SK-N-SH (cell line): Measurements from ENCODE around the gene XPA. TPM values are rescaled to one million over a fixed set of nuclear protein-coding genes. Genes with fewer than 3 reads are reported as not detected.

Experiments
- CTCF ChIA-PET: fragments of 300-600, 350-600 bp; formaldehyde crosslinking; extraction: SDS; loops from one replicate; lab custom pipeline; 2021; lab: Yijun Ruan, JAX
- POLR2A ChIA-PET: fragments of 350-600 bp; sonication (Branson Sonifier 250); formaldehyde crosslinking; extraction: SDS; loops from one replicate; lab custom pipeline; 2020; ENCODE audit warnings: antibody characterized with exemption, inconsistent platforms; lab: Yijun Ruan, JAX
- DNase-seq: peaks from one replicate; pipeline ENCODE4 v3.0.0; 2012
- H2AFZ ChIP-seq: fragments of 200-600 bp; sonication (generic); 2 replicates; pipeline ENCODE4 v1.8.1; 2016; ENCODE audit warnings: antibody characterized with exemption, mild to moderate bottlenecking, low read depth
- H3F3A ChIP-seq: fragments of 200-600 bp; sonication (generic); replicated peaks from 2 replicates; pipeline ENCODE3; 2016; ENCODE audit warnings: antibody characterized with exemption, mild to moderate bottlenecking; ENCODE audit not compliant: insufficient read depth
- H3K27ac ChIP-seq, 2 experiments: fragments of 200-500 bp in 1 of 2; fragments of 200-600 bp in 1 of 2; sonication (Bioruptor generic) in 1 of 2; sonication (generic), shearing (Covaris generic) in 1 of 2; 2 replicates each; pipeline versions ENCODE4 v1.5.1 to v1.6.1; 2014 to 2016; ENCODE audit warnings: low read depth in 2 of 2, inconsistent platforms in 1 of 2, low read length in 1 of 2, mild to moderate bottlenecking in 1 of 2, mixed read lengths in 1 of 2
- H3K27me3 ChIP-seq: fragments of 200-600 bp; sonication (generic), shearing (Covaris generic); 2 replicates; pipeline ENCODE4 v1.6.1; 2016; ENCODE audit warnings: mixed run types; ENCODE audit not compliant: insufficient read depth
- H3K36me3 ChIP-seq, 2 experiments: fragments of 200-500 bp in 1 of 2; fragments of 200-600 bp in 1 of 2; sonication (Bioruptor generic) in 1 of 2; sonication (generic) in 1 of 2; replicated peaks in 1 of 2; 2 replicates each; pipeline versions ENCODE3 to v1.5.1; 2014 to 2016; ENCODE audit warnings: low read length in 1 of 2, mild to moderate bottlenecking in 1 of 2; ENCODE audit not compliant: insufficient read depth in 2 of 2, control insufficient read depth in 1 of 2
- H3K4me1 ChIP-seq, 2 experiments: fragments of 200-500 bp in 1 of 2; fragments of 200-600 bp in 1 of 2; sonication (Bioruptor generic) in 1 of 2; sonication (generic), shearing (Covaris generic) in 1 of 2; 2 replicates each; pipeline versions ENCODE4 v1.5.1 to v1.6.1; 2014 to 2016; ENCODE audit warnings: low read depth in 1 of 2, low read length in 1 of 2, mixed run types in 1 of 2; ENCODE audit not compliant: insufficient read depth in 2 of 2, control insufficient read depth in 1 of 2
- H3K4me2 ChIP-seq: fragments of 200-600 bp; sonication (generic), shearing (Covaris generic); 2 replicates; pipeline ENCODE4 v1.6.1; 2017; ENCODE audit warnings: mixed run types
- H3K4me3 ChIP-seq, 2 experiments: fragments of 200-500 bp in 1 of 2; fragments of 200-600 bp in 1 of 2; sonication (Bioruptor generic) in 1 of 2; sonication (generic), shearing (Covaris generic) in 1 of 2; 2 replicates each; pipeline versions ENCODE4 v1.5.1 to v1.8.1; 2014 to 2016; ENCODE audit warnings: low read depth in 2 of 2, inconsistent platforms in 1 of 2, low read length in 1 of 2, mild to moderate bottlenecking in 1 of 2, mixed read lengths in 1 of 2, moderate library complexity in 1 of 2
- H3K79me2 ChIP-seq: fragments of 200-600 bp; sonication (generic); 2 replicates; pipeline ENCODE4 v1.8.1; 2017; ENCODE audit warnings: mild to moderate bottlenecking; ENCODE audit not compliant: insufficient read depth
- H3K9ac ChIP-seq: fragments of 200-600 bp; sonication (generic); 2 replicates; pipeline ENCODE4 v1.6.1; 2017; ENCODE audit warnings: mixed run types
- H3K9me2 ChIP-seq: fragments of 200-600 bp; sonication (generic); 2 replicates; pipeline ENCODE4 v1.6.1; 2017; ENCODE audit warnings: mixed run types
- H3K9me3 ChIP-seq: fragments of 200-600 bp; sonication (generic); 2 replicates; pipeline ENCODE4 v1.6.1; 2017; ENCODE audit warnings: mixed run types, mild to moderate bottlenecking, moderate library complexity
- H4K20me1 ChIP-seq: fragments of 200-600 bp; sonication (generic); 2 replicates; pipeline ENCODE4 v1.6.1; 2017; ENCODE audit warnings: mild to moderate bottlenecking, mixed run types; ENCODE audit not compliant: insufficient read depth
- ELF1 ChIP-seq: IDR thresholded peaks from 2 replicates; pipeline ENCODE4 v1.4.0; 2012
- JUND ChIP-seq: IDR thresholded peaks from 2 replicates; pipeline ENCODE4 v1.4.0; 2012
- MEF2A ChIP-seq: IDR thresholded peaks from 2 replicates; pipeline ENCODE4 v1.4.0; 2012; ENCODE audit warnings: low read depth, borderline replicate concordance
- RFX5 ChIP-seq: IDR thresholded peaks from 2 replicates; pipeline ENCODE4 v1.6.1; 2012; ENCODE audit warnings: mild to moderate bottlenecking, improper control_type of control experiment, low read length
- SMC3 ChIP-seq: IDR thresholded peaks from 2 replicates; pipeline ENCODE4 v1.6.1; 2012; ENCODE audit warnings: low read depth, low read length, improper control_type of control experiment
- TAF1 ChIP-seq: IDR thresholded peaks from 2 replicates; pipeline ENCODE4 v1.6.1; 2012; ENCODE audit warnings: low read depth, mild to moderate bottlenecking, low read length, moderate library complexity, borderline replicate concordance
- TEAD4 ChIP-seq: IDR thresholded peaks from 2 replicates; pipeline ENCODE4 v1.4.0; 2012; ENCODE audit warnings: mild to moderate bottlenecking, borderline replicate concordance; ENCODE audit not compliant: insufficient read depth
- polyA plus RNA-seq, 3 experiments: library from polyadenylated mRNA; depleted of rRNA; stranded (reverse); fragments of >200 nt; gene quantifications; 2 replicates each; pipeline ENCODE4 v1.2.3, GENCODE V29; 2012
- TF ChIP-seq, protein P1 (sequence below): fragments of 200-600 bp; sonication (generic); IDR thresholded peaks from 2 replicates; pipeline ENCODE4 v1.6.1; 2017; ENCODE audit warnings: antibody characterized with exemption, mild to moderate bottlenecking, moderate library complexity
- TF ChIP-seq, protein P2 (sequence below): IDR thresholded peaks from 2 replicates; pipeline ENCODE4 v1.6.1; 2012; ENCODE audit warnings: mild to moderate bottlenecking, low read depth, low read length, moderate library complexity
- TF ChIP-seq, protein P3 (sequence below): fragments of 150-350 bp; IDR thresholded peaks from 2 replicates; pipeline ENCODE4 v1.6.1; 2017; ENCODE audit warnings: antibody characterized with exemption, low read length, low read depth, borderline replicate concordance
- TF ChIP-seq, protein P4 (sequence below): IDR thresholded peaks from 2 replicates; pipeline ENCODE4; 2012

XPA gene
- polyA plus RNA-seq, 1 of the 3 experiments (the other 2 are of a cell fraction), result 3.3 TPM

DNA sequence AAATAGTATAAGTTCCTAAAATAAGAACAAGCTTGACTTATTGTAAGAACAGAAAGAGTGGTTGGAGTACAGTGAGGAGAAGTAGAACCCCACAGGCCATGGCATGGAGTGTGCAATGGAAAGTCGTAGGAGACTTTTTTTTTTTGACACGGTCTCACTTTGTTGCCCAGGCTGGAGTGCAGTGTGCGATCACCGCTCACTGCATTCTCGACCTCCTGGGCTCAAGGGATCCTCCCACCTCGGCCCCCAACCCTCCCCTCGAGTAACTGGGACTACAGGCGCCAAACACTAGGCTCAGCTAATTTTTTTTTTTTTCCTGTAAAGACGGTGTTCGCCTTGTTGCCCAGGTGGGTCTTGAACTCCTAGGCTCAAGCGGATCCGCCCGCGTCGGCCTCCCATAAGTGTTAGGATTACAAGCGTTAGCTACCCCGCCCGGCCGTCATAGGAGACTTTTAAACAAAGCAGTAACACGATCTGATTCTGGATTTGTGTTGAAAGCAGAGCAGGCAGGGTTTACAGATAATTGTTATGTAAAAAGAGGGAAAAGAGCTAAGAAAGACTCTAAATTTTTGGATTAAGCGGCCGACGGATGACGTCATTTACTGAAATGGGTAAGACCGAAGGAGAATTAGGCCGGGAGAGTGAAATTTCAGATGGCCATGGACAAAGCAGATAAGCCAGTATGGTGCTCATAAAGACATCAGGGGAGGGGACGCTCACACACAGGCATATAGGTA, 64.7 kb downstream of the XPA start (continued):
- TF ChIP-seq MEF2A (no peak), ELF1 (no peak)

DNA sequence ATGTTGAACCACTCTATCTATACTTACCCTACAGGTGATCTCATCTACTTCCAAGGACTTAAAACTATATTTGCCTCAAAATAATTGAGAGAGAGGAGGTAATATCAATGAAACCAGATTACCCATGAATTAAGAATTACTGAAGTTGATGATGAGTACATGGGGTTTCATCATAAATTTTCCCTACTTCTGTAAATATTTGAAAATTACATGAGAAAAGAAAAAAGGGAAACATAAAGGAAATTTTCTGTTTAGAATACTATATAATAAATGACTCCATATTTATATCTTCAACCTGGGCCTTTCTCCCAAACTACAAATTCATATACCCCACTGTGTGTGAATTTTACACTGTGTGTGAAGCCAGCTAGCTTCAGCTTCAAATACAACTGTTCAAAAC, 66.5 kb downstream of the XPA start:
- CTCF ChIA-PET, result interaction anchor here (0.6 to 6.6 kb wide), 2 partner anchors 15 to 127 kb away, joined by 3 to 41 read pairs; no protein-coding TSS in a partner anchor
- Histone ChIP-seq H3F3A (peaks cover 20% of the 10 kb centered on the region), H3K27ac (no peak overlapping the region), H3K4me1 (peaks cover 10 to 12% of the 10 kb centered on the region in 2 experiments; a peak in 3 of 4 replicates), H3K9ac (no peak overlapping the region), H3K9me2 (no peaks in the 10 kb centered on the region), H2AFZ (no peak overlapping the region), H3K4me3 (no peak overlapping the region), H3K4me2 (no peak overlapping the region), H3K9me3 (no peaks in the 10 kb centered on the region), H3K36me3 (peaks cover 2 to 20% of the 10 kb centered on the region in 2 experiments), H4K20me1 (0 out of 2 replicates have a peak, but pooled peaks cover under 1% of the 10 kb centered on the region)
- no peak for DNase-seq
- POLR2A ChIA-PET, result no interaction called here
- TF ChIP-seq, protein P1, sequence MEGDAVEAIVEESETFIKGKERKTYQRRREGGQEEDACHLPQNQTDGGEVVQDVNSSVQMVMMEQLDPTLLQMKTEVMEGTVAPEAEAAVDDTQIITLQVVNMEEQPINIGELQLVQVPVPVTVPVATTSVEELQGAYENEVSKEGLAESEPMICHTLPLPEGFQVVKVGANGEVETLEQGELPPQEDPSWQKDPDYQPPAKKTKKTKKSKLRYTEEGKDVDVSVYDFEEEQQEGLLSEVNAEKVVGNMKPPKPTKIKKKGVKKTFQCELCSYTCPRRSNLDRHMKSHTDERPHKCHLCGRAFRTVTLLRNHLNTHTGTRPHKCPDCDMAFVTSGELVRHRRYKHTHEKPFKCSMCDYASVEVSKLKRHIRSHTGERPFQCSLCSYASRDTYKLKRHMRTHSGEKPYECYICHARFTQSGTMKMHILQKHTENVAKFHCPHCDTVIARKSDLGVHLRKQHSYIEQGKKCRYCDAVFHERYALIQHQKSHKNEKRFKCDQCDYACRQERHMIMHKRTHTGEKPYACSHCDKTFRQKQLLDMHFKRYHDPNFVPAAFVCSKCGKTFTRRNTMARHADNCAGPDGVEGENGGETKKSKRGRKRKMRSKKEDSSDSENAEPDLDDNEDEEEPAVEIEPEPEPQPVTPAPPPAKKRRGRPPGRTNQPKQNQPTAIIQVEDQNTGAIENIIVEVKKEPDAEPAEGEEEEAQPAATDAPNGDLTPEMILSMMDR, result no peak
- TF ChIP-seq SMC3 (no peak), JUND (no peak), RFX5 (no peak), TEAD4 (no peak), TAF1 (no peak)
- TF ChIP-seq, protein P2, sequence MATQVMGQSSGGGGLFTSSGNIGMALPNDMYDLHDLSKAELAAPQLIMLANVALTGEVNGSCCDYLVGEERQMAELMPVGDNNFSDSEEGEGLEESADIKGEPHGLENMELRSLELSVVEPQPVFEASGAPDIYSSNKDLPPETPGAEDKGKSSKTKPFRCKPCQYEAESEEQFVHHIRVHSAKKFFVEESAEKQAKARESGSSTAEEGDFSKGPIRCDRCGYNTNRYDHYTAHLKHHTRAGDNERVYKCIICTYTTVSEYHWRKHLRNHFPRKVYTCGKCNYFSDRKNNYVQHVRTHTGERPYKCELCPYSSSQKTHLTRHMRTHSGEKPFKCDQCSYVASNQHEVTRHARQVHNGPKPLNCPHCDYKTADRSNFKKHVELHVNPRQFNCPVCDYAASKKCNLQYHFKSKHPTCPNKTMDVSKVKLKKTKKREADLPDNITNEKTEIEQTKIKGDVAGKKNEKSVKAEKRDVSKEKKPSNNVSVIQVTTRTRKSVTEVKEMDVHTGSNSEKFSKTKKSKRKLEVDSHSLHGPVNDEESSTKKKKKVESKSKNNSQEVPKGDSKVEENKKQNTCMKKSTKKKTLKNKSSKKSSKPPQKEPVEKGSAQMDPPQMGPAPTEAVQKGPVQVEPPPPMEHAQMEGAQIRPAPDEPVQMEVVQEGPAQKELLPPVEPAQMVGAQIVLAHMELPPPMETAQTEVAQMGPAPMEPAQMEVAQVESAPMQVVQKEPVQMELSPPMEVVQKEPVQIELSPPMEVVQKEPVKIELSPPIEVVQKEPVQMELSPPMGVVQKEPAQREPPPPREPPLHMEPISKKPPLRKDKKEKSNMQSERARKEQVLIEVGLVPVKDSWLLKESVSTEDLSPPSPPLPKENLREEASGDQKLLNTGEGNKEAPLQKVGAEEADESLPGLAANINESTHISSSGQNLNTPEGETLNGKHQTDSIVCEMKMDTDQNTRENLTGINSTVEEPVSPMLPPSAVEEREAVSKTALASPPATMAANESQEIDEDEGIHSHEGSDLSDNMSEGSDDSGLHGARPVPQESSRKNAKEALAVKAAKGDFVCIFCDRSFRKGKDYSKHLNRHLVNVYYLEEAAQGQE, result no peak
- TF ChIP-seq, protein P3, sequence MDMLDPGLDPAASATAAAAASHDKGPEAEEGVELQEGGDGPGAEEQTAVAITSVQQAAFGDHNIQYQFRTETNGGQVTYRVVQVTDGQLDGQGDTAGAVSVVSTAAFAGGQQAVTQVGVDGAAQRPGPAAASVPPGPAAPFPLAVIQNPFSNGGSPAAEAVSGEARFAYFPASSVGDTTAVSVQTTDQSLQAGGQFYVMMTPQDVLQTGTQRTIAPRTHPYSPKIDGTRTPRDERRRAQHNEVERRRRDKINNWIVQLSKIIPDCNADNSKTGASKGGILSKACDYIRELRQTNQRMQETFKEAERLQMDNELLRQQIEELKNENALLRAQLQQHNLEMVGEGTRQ, result no peak
- TF ChIP-seq, protein P4, sequence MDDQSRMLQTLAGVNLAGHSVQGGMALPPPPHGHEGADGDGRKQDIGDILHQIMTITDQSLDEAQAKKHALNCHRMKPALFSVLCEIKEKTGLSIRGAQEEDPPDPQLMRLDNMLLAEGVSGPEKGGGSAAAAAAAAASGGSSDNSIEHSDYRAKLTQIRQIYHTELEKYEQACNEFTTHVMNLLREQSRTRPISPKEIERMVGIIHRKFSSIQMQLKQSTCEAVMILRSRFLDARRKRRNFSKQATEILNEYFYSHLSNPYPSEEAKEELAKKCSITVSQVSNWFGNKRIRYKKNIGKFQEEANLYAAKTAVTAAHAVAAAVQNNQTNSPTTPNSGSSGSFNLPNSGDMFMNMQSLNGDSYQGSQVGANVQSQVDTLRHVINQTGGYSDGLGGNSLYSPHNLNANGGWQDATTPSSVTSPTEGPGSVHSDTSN, result no peak
- TF ChIP-seq, all 33 proteins: peak for 0
- no peaks in the 10 kb centered on the region for H3K27me3 ChIP-seq
- H3K79me2 ChIP-seq, result peaks cover 78% of the 10 kb centered on the region
